Measurements from ENCODE around the gene RASL10B. TPM values are rescaled to one million over a fixed set of nuclear protein-coding genes. Genes with fewer than 3 reads are reported as not detected.

RASL10B gene
- total and polyA plus RNA-seq, 2 donors (not counting 1 experiment from before 2014, with no cell fraction given), result 0.78 to 1.5 TPM

DNA sequence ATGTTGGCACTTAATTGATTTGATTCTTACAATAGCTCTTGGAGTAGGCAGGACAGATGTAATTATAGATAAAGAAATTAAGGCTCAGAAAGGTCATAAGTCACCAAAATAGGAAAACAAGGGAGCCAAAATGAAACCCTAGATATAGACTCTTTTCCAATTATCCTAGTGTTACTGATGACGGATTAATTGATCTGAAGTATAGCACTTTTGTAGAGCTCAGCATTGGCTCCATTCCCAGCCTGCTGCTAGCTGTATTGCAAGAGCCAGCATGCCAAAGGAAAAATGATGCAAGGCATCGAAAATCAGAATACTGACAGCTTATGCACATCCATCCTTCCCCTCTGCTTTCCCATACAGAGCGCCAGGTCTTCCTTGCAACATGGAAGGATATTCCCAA, 21.6 kb upstream of the RASL10B start:
- H3K27ac ChIP-seq (ENCODE audit: insufficient read depth, low read length), result no peak overlapping the region
- H3K4me1 ChIP-seq (ENCODE audit: control insufficient read depth, extremely low read depth, insufficient read depth, low read length), result peaks cover 5% of the 10 kb centered on the region
- no peaks in the 10 kb centered on the region for H3K9me3 ChIP-seq (ENCODE audit: control insufficient read depth, insufficient read depth, low read depth, low read length)
- DNase-seq (ENCODE audit: low read depth in 2 of 2), result peak in 1 of 2 donors; percentile 87
- H3K27me3 ChIP-seq (ENCODE audit: control insufficient read depth, insufficient read depth, low read length), result no peaks in the 10 kb centered on the region
- H3K9ac ChIP-seq (ENCODE audit: insufficient read depth, low read length), result no peak overlapping the region
- no peaks in the 10 kb centered on the region for H3K79me2 ChIP-seq (ENCODE audit: control insufficient read depth, insufficient read depth, low read length)
- TF ChIP-seq, protein P1, sequence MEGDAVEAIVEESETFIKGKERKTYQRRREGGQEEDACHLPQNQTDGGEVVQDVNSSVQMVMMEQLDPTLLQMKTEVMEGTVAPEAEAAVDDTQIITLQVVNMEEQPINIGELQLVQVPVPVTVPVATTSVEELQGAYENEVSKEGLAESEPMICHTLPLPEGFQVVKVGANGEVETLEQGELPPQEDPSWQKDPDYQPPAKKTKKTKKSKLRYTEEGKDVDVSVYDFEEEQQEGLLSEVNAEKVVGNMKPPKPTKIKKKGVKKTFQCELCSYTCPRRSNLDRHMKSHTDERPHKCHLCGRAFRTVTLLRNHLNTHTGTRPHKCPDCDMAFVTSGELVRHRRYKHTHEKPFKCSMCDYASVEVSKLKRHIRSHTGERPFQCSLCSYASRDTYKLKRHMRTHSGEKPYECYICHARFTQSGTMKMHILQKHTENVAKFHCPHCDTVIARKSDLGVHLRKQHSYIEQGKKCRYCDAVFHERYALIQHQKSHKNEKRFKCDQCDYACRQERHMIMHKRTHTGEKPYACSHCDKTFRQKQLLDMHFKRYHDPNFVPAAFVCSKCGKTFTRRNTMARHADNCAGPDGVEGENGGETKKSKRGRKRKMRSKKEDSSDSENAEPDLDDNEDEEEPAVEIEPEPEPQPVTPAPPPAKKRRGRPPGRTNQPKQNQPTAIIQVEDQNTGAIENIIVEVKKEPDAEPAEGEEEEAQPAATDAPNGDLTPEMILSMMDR (conservative IDR thresholded peaks at IDR 0.05 in 1 of 2, IDR thresholded peaks at IDR 0.05 in 1 of 2; ENCODE audit: low read depth in 1 of 2, low read length in 2 of 2), result no peak
- TF ChIP-seq EZH2 (IDR thresholded peaks at IDR 0.05; ENCODE audit: low read length, missing control alignments), result no peak
- H3K4me2 ChIP-seq (ENCODE audit: extremely low read depth, insufficient read depth, low read length), result no peak overlapping the region
- H3K36me3 ChIP-seq (ENCODE audit: control insufficient read depth, insufficient read depth, low read length), result peaks cover 1% of the 10 kb centered on the region
- no peaks in the 10 kb centered on the region for H4K20me1 ChIP-seq (ENCODE audit: control insufficient read depth, extremely low read depth, insufficient read depth, low read length)
- H2AFZ ChIP-seq (ENCODE audit: low read length), result no peak overlapping the region
- H3K4me3 ChIP-seq (replicated peaks in 1 of 4; ENCODE audit: control extremely low read depth in 1 of 4, insufficient read depth in 1 of 4, low read depth in 3 of 4, low read length in 4 of 4), result no peak overlapping the region

DNA sequence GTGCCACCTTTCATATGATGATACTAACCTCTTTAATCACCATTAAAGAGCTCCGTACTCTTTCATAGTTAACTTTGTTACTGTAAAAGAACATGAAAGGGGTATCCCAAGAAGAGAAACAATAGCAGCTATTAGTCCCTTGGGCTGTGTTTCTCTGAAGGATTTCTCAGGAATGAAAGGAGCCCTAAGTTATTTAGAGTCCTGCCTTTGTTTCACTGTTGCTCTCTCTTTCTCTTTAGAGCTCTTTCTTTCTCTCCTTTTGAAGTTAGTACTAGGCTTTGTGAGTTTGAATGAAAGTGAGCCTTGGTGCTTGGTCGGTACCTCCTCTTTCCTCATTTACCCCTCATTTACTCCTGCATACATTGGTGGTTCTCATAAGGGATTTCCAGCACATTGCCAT, 20.5 kb upstream of the RASL10B start:
- H4K20me1 ChIP-seq (ENCODE audit: control insufficient read depth, extremely low read depth, insufficient read depth, low read length), result no peaks in the 10 kb centered on the region
- H3K4me2 ChIP-seq (ENCODE audit: extremely low read depth, insufficient read depth, low read length), result no peak overlapping the region
- TF ChIP-seq, protein P1 (conservative IDR thresholded peaks at IDR 0.05 in 1 of 2, IDR thresholded peaks at IDR 0.05 in 1 of 2; ENCODE audit: low read depth in 1 of 2, low read length in 2 of 2), result no peak
- TF ChIP-seq EZH2 (IDR thresholded peaks at IDR 0.05; ENCODE audit: low read length, missing control alignments), result no peak
- H3K27me3 ChIP-seq (ENCODE audit: control insufficient read depth, insufficient read depth, low read length), result no peaks in the 10 kb centered on the region
- no peaks in the 10 kb centered on the region for H3K79me2 ChIP-seq (ENCODE audit: control insufficient read depth, insufficient read depth, low read length)
- peaks cover 1% of the 10 kb centered on the region for H3K36me3 ChIP-seq (ENCODE audit: control insufficient read depth, insufficient read depth, low read length)
- peaks cover 5% of the 10 kb centered on the region for H3K4me1 ChIP-seq (ENCODE audit: control insufficient read depth, extremely low read depth, insufficient read depth, low read length)
- H2AFZ ChIP-seq (ENCODE audit: low read length), result no peak overlapping the region
- no peak for DNase-seq (ENCODE audit: low read depth in 2 of 2)
- H3K9ac ChIP-seq (ENCODE audit: insufficient read depth, low read length), result no peak overlapping the region
- no peak overlapping the region for H3K27ac ChIP-seq (ENCODE audit: insufficient read depth, low read length)
- no peak overlapping the region for H3K4me3 ChIP-seq (replicated peaks in 1 of 4; ENCODE audit: control extremely low read depth in 1 of 4, insufficient read depth in 1 of 4, low read depth in 3 of 4, low read length in 4 of 4)
- H3K9me3 ChIP-seq (ENCODE audit: control insufficient read depth, insufficient read depth, low read depth, low read length), result no peaks in the 10 kb centered on the region

DNA sequence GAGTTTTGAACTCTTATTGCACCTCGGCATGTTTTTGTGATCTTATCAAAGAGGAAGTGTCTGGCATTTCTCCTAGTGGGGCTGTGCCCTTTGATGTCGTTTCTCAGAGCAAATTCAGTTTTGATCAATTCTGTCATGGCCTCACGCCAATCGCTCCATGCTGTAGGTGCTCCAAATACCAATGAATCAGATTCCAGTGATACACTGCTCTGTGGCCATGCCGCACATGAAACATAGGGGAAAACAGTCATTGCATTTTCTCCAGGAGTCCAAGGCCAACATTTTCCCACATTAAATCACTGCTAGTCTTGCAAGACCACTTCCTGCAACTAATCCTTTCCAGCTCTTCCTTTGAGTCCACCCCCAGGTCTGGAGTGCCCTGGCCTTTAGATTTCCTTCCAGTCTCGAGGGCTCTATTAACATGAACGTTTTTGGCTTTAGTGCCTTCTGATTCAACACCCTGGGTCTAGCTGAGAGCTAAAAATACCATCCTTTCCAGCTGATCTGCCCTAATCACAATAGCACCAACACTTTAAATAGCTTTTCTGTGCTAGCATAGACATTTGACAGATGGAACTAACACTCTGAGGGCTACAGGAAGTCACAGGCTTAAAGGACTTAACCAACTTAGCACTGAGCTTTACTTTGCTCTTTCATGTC, 18.2 kb upstream of the RASL10B start:
- no peaks in the 10 kb centered on the region for H4K20me1 ChIP-seq (ENCODE audit: control insufficient read depth, extremely low read depth, insufficient read depth, low read length)
- no peaks in the 10 kb centered on the region for H3K9me3 ChIP-seq (ENCODE audit: control insufficient read depth, insufficient read depth, low read depth, low read length)
- H3K27me3 ChIP-seq (ENCODE audit: control insufficient read depth, insufficient read depth, low read length), result no peaks in the 10 kb centered on the region
- peaks cover 3% of the 10 kb centered on the region for H3K36me3 ChIP-seq (ENCODE audit: control insufficient read depth, insufficient read depth, low read length)
- H3K4me2 ChIP-seq (ENCODE audit: extremely low read depth, insufficient read depth, low read length), result peak overlapping the region; percentile 10
- no peak overlapping the region for H3K9ac ChIP-seq (ENCODE audit: insufficient read depth, low read length)
- DNase-seq (ENCODE audit: low read depth in 2 of 2), result peak; percentile 80 to 99
- TF ChIP-seq, protein P1 (conservative IDR thresholded peaks at IDR 0.05 in 1 of 2, IDR thresholded peaks at IDR 0.05 in 1 of 2; ENCODE audit: low read depth in 1 of 2, low read length in 2 of 2), result no peak
- TF ChIP-seq EZH2 (IDR thresholded peaks at IDR 0.05; ENCODE audit: low read length, missing control alignments), result no peak
- peaks cover 5% of the 10 kb centered on the region for H3K4me1 ChIP-seq (ENCODE audit: control insufficient read depth, extremely low read depth, insufficient read depth, low read length)
- H3K27ac ChIP-seq (ENCODE audit: insufficient read depth, low read length), result no peak overlapping the region
- H3K4me3 ChIP-seq (replicated peaks in 1 of 4; ENCODE audit: control extremely low read depth in 1 of 4, insufficient read depth in 1 of 4, low read depth in 3 of 4, low read length in 4 of 4), result no peak overlapping the region
- H3K79me2 ChIP-seq (ENCODE audit: control insufficient read depth, insufficient read depth, low read length), result no peaks in the 10 kb centered on the region
- no peak overlapping the region for H2AFZ ChIP-seq (ENCODE audit: low read length)
